HEK293 (cell line): ENCODE results near the gene DGCR2.

Experiments used
- HOXA7 ChIP-seq: sonication (generic); formaldehyde crosslinking; IDR thresholded peaks from 2 replicates; pipeline ENCODE4 v1.8.1; 2022; ENCODE audit warnings: missing genetic modification reagents, borderline replicate concordance
- KLF1 ChIP-seq: fragments of 450-650 bp; formaldehyde crosslinking; IDR thresholded peaks from 2 replicates; pipeline ENCODE4 v1.5.1; 2016; ENCODE audit warnings: missing biosample characterization, missing genetic modification characterization
- OSR2 ChIP-seq: fragments of 450-650 bp; formaldehyde crosslinking; IDR thresholded peaks from 2 replicates; pipeline ENCODE4 v1.5.1; 2016; ENCODE audit warnings: missing biosample characterization, missing genetic modification characterization
- ZBTB20 ChIP-seq: fragments of 450-650 bp; formaldehyde crosslinking; IDR thresholded peaks from 2 replicates; pipeline ENCODE4 v1.5.1; 2016; ENCODE audit warnings: missing biosample characterization, missing genetic modification characterization
- ZBTB21 ChIP-seq: fragments of 450-650 bp; formaldehyde crosslinking; IDR thresholded peaks from 2 replicates; pipeline ENCODE4 v1.5.1; 2017; ENCODE audit warnings: missing biosample characterization, missing genetic modification characterization
- ZNF10 ChIP-seq: fragments of 450-650 bp; formaldehyde crosslinking; IDR thresholded peaks from 2 replicates; pipeline ENCODE4 v1.5.1; 2017; ENCODE audit warnings: missing biosample characterization, missing genetic modification characterization
- ZNF155 ChIP-seq: fragments of 450-650 bp; formaldehyde crosslinking; IDR thresholded peaks from 2 replicates; pipeline ENCODE4 v1.5.1; 2016; ENCODE audit warnings: missing biosample characterization, missing genetic modification characterization
- ZNF274 ChIP-seq, 2 experiments: fragments of 200-500 bp in 1 of 2; fragments of 450-650 bp in 1 of 2; sonication (Bioruptor generic) in 1 of 2; formaldehyde crosslinking in 1 of 2; IDR thresholded peaks; 2 replicates each; pipeline versions ENCODE4 v1.5.1 to v1.6.1; 2014 to 2016; ENCODE audit warnings: borderline replicate concordance in 1 of 2, inconsistent platforms in 1 of 2, low read length in 1 of 2, missing biosample characterization in 1 of 2, missing genetic modification characterization in 1 of 2
- ZNF416 ChIP-seq: fragments of 450-650 bp; formaldehyde crosslinking; IDR thresholded peaks from 2 replicates; pipeline ENCODE4 v1.5.1; 2016; ENCODE audit warnings: missing biosample characterization, missing genetic modification characterization
- ZNF785 ChIP-seq: fragments of 450-650 bp; formaldehyde crosslinking; IDR thresholded peaks from 2 replicates; pipeline ENCODE4 v1.5.1; 2016; ENCODE audit warnings: missing biosample characterization, missing genetic modification characterization
- ZNF837 ChIP-seq: fragments of 450-650 bp; formaldehyde crosslinking; IDR thresholded peaks from 2 replicates; pipeline ENCODE4 v1.5.1; 2016; ENCODE audit warnings: missing biosample characterization, missing genetic modification characterization
- TF ChIP-seq, protein P1 (sequence below): fragments of 450-650 bp; formaldehyde crosslinking; IDR thresholded peaks from 2 replicates; pipeline ENCODE4 v1.5.1; 2016; ENCODE audit warnings: missing biosample characterization, missing genetic modification characterization
- TF ChIP-seq, protein P2 (sequence below): fragments of 450-650 bp; formaldehyde crosslinking; IDR thresholded peaks from 2 replicates; pipeline ENCODE4 v1.5.1; 2017; ENCODE audit warnings: missing biosample characterization, missing genetic modification characterization

DNA sequence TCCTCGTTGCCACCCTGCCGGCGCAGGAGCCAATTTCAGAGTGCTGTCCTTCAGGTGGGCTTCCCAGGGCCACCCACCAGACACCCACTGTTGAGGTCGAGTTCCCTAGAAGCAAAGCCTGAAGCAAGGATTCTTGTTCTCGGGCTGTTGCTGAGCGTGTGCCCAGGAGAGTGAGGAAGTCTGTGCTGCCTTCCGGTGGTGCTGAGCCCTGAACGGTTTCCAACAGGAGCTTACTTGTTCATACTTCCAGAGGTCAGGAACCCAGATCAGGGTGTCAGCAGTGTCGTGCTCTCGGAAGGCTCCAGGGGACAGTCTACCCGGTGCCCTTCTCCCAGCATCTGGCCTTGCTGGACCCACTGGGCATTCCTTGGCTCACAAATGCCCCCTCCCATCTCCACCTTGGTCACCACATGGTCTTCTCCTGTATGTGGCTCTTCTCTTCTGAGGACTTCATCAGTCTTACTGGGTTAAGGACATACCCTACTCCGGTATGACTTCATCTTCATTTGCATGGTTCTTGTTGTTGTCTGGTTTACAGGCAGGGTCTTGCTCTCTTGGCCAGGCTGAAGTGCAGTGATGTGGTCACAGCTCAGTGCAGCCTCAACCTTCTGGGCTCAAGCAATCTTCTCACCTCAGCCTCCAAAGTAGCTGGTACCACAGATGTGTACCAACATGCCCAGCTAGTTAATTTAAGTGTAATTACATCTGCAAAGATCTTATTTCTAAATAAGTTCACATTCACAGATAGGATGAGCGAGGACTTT, 45.1 kb upstream of the DGCR2 start:
- no peak for TF ChIP-seq KLF1 (tag by site-specific recombination)
- TF ChIP-seq, protein P1, sequence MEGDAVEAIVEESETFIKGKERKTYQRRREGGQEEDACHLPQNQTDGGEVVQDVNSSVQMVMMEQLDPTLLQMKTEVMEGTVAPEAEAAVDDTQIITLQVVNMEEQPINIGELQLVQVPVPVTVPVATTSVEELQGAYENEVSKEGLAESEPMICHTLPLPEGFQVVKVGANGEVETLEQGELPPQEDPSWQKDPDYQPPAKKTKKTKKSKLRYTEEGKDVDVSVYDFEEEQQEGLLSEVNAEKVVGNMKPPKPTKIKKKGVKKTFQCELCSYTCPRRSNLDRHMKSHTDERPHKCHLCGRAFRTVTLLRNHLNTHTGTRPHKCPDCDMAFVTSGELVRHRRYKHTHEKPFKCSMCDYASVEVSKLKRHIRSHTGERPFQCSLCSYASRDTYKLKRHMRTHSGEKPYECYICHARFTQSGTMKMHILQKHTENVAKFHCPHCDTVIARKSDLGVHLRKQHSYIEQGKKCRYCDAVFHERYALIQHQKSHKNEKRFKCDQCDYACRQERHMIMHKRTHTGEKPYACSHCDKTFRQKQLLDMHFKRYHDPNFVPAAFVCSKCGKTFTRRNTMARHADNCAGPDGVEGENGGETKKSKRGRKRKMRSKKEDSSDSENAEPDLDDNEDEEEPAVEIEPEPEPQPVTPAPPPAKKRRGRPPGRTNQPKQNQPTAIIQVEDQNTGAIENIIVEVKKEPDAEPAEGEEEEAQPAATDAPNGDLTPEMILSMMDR (tag by site-specific recombination), result no peak
- no peak for TF ChIP-seq ZBTB20 (tag by site-specific recombination)
- TF ChIP-seq ZNF155 (tag by site-specific recombination), result no peak
- TF ChIP-seq OSR2 (tag by site-specific recombination), result no peak
- no peak for TF ChIP-seq ZBTB21 (tag by site-specific recombination)
- TF ChIP-seq ZNF274 (IDR thresholded peaks at IDR 0.05; ENCODE audit: low read length), result no peak
- no peak for TF ChIP-seq ZNF274 (tag by site-specific recombination; IDR thresholded peaks at IDR 0.05; ENCODE audit: borderline replicate concordance)
- TF ChIP-seq HOXA7 (CRISPR knock-in tag), result no peak
- TF ChIP-seq ZNF10, result no peak
- TF ChIP-seq, protein P2, sequence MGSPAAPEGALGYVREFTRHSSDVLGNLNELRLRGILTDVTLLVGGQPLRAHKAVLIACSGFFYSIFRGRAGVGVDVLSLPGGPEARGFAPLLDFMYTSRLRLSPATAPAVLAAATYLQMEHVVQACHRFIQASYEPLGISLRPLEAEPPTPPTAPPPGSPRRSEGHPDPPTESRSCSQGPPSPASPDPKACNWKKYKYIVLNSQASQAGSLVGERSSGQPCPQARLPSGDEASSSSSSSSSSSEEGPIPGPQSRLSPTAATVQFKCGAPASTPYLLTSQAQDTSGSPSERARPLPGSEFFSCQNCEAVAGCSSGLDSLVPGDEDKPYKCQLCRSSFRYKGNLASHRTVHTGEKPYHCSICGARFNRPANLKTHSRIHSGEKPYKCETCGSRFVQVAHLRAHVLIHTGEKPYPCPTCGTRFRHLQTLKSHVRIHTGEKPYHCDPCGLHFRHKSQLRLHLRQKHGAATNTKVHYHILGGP (tag by site-specific recombination), result no peak
- TF ChIP-seq ZNF416 (tag by site-specific recombination), result no peak
- no peak for TF ChIP-seq ZNF785 (tag by site-specific recombination)
- no peak for TF ChIP-seq ZNF837 (tag by site-specific recombination)
